ENCODE data around the gene DPH1. TPM values are rescaled to one million over a fixed set of nuclear protein-coding genes. Genes with fewer than 3 reads are reported as not detected.

Gene DPH1
- total RNA-seq, 1 donor from 2014 or later, result 9.9 TPM

GRCh38 chr17:2076087-2076984 is 46.4 kb downstream of the DPH1 start:
- DNase-seq (ENCODE audit: low read depth in 2 of 2), result no peak

- no peak for DNase-seq (ENCODE audit: low read depth in 2 of 2)
Measured at GRCh38 chr17:2077040-2077439, 47.1 kb downstream of the DPH1 start.

GRCh38 chr17:2081564-2081963 is 51.6 kb downstream of the DPH1 start:
- DNase-seq (ENCODE audit: low read depth in 2 of 2), result no peak

GRCh38 chr17:2082003-2082781 is 52.2 kb downstream of the DPH1 start:
- no peak for DNase-seq (ENCODE audit: low read depth in 2 of 2)

- DNase-seq (ENCODE audit: low read depth in 2 of 2), result no peak
Measured at GRCh38 chr17:2083613-2084035, 53.7 kb downstream of the DPH1 start.

- peak in 1 of 2 donors; percentile 62 for DNase-seq (ENCODE audit: low read depth in 2 of 2)
Measured at GRCh38 chr17:2084036-2084765, 54.2 kb downstream of the DPH1 start.

- peak; percentile 95 to 98 for DNase-seq (ENCODE audit: low read depth in 2 of 2)
Measured at GRCh38 chr17:2084766-2085647, 55.1 kb downstream of the DPH1 start.

GRCh38 chr17:2085648-2085949 is 55.6 kb downstream of the DPH1 start:
- peak; percentile 90 for DNase-seq (ENCODE audit: low read depth in 2 of 2)

- DNase-seq (ENCODE audit: low read depth in 2 of 2), result no peak
Measured at GRCh38 chr17:2086306-2086705, 56.4 kb downstream of the DPH1 start.

- peak in 1 of 2 donors; percentile 73 for DNase-seq (ENCODE audit: low read depth in 2 of 2)
Measured at GRCh38 chr17:2087597-2088211, 57.8 kb downstream of the DPH1 start.

GRCh38 chr17:2089021-2089422 is 59.1 kb downstream of the DPH1 start:
- DNase-seq (ENCODE audit: low read depth in 2 of 2), result peak in 1 of 2 donors; percentile 28

GRCh38 chr17:2090210-2090641 is 60.3 kb downstream of the DPH1 start:
- DNase-seq (ENCODE audit: low read depth in 2 of 2), result no peak

GRCh38 chr17:2090804-2091534 is 61.0 kb downstream of the DPH1 start:
- DNase-seq (ENCODE audit: low read depth in 2 of 2), result peak in 1 of 2 donors; percentile 85

GRCh38 chr17:2092253-2092652 is 62.3 kb downstream of the DPH1 start:
- no peak for DNase-seq (ENCODE audit: low read depth in 2 of 2)

- no peak for DNase-seq (ENCODE audit: low read depth in 2 of 2)
Measured at GRCh38 chr17:2093349-2093748, 63.4 kb downstream of the DPH1 start.

Other genes with a start within 250 kb of the DPH1 start
- 6.8 and 12.1 TPM in 2 replicates for gene SMYD4, start 200.3 kb upstream of the DPH1 start, total RNA-seq
- gene RPA1, start 200.1 kb upstream of the DPH1 start, total RNA-seq, result 26.6 and 31.1 TPM in 2 replicates
- gene RTN4RL1, start 4.8 kb upstream of the DPH1 start, total RNA-seq, result 0.25 and 0.26 TPM in 2 replicates
- 52.1 and 55.8 TPM in 2 replicates for gene OVCA2, start 11.9 kb downstream of the DPH1 start, total RNA-seq
- gene HIC1, start 24.9 kb downstream of the DPH1 start, total RNA-seq, result 37.4 and 75.1 TPM in 2 replicates

Measured in dermis microvascular lymphatic vessel endothelial cell (primary cell).